GM21825 (cell line): ENCODE results near the gene WFDC2.
"Not testable (repeated sequence)": the region's sequence is repeated elsewhere in the genome, so short reads cannot be mapped to it uniquely, and the experiment has no call there.

ENCODE experiments used
- ATAC-seq: cut with Tn5 transposase; IDR thresholded peaks from one replicate; pipeline ENCODE4 v1.9.1; 2021; ENCODE audit warnings: mild to moderate bottlenecking, moderate library complexity; ENCODE audit not compliant: unreplicated experiment

Gene WFDC2

DNA sequence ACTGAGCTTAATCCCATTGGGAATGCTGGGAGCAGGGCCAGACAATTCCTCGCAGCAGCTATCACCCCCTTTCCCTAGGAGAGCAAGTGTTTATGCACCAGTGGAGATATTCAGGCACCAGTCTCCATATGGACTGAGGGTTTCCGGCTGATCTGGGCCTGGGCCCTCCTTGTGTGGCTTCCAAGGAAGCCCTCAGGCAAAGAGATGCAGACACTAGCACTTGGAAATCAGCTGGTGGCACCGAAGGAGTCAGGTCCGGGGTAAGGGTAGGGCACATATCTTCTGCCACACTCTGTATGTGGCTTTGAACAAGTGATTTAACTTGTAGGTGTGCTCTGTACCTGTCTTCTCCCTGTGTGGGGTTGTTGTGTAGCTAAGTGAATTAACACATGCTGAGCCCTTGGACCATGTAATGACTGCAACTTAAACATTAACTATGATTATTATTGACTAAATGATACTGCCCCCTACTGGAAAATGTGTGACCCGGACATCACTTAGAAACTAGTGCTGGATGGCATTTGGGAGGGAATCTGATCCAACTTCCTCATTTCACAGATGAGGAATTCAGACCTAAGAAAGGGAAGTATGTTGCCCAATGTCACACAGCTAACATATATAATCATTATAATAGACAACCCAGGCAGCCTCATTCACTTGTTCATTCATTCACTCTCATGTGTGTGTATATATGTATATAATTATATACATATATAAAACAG lies 19.3 kb upstream of the WFDC2 start:
- ATAC-seq = no peak

- no peak for ATAC-seq
Observed at GRCh38 chr20:45452238-45452637, 17.3 kb upstream of the WFDC2 start.

- ATAC-seq = no peak
Observed at GRCh38 chr20:45452772-45453691, 16.5 kb upstream of the WFDC2 start.

- no peak for ATAC-seq
Observed at GRCh38 chr20:45456632-45457031, 12.9 kb upstream of the WFDC2 start.

DNA sequence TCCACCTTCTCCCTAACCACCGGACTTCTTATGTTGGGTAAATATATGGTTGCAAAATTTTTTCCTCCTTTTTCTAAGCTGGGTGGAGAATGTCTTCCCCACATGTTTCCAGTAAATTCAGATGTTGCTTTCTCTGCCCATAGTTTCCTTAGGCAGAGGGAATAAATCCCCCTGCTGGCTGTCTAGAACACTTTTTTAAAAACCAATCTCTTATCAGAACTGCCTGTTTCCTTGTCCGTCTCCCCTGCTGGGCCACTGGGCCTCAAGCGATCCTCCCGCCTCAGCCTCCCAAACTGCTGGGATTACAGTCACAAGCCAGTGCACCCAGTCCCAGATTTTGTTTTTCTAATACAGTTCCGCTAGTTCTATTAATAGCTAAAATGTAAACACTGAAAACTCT lies 9.9 kb upstream of the WFDC2 start:
- ATAC-seq = no peak

DNA sequence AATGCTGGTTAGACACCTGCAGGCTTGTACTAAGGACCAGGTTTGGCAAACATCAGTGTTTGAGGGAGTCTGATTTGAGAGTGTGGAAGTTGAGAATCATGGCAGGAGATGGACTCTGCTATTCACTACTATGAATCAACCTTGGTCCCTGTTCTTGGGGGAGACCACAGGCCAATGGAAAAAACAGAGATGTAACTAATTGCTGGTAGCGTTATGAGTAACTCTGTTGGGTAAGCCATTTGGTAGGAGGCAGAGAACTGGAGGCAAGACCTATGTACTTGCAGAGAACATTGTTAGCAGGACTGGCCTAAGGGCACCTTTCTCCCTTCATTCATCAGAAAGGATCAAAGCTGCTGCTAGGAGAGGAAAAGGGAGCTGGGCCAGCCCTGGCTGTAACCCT lies 8.3 kb upstream of the WFDC2 start:
- no peak for ATAC-seq

- no peak for ATAC-seq
Observed at GRCh38 chr20:45462711-45463509, 6.6 kb upstream of the WFDC2 start.

DNA sequence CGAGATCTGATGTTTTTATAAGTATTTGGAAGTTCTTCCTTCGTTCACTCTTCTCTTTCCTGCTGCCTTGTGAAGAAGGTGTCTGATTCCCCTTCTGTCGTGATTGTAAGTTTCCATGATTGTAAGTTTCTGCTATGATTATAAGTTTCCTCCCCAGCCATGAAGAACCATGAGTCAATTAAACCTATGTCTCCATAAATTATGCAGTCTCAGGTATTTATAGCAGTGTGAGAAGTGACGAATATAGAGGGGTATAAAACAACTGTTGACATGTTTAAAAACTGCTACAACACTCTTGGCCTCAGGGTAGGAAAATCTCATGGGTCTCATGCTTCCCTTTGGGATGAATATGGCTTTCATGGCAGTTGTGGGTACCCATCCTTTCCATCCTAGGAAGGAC lies 5.8 kb upstream of the WFDC2 start:
- ATAC-seq = no peak

DNA sequence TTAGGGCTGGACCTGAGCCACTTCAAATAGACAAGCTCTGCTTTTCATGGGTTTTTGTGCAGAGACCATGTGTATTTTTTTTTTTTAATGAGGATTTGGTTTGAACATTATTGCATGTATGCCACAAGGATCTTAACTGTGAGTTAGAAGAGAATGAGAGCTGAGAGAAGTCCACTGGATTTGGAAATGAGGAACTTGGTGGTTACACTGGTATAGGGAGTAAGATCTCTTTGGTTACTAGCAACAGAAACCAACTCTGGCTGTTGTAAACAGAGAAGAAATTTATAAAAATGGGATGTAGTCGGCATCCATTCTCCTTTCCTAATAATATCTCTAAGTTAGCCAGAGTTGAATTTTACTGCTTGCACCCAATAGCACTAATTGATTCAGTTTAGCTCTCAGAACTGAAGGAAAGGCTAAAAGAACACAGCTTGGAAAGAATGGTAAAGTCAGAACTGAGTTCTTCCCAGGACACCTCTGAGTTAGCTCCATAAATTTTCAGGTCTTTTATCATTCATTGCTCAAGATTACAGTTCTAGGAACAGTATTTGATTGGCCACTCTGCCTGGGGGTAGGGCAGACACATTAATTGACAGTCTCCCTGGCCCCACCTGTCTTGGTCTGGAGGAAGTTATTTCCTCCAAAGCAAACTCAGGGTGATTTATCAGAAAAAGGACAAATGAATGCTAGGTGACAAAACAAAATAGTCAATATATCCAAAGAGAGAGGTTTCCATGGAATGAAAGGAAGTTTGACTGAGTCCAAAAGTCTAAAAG lies 3.9 kb upstream of the WFDC2 start:
- no peak for ATAC-seq

GRCh38 chr20:45467172-45467571 lies 2.4 kb upstream of the WFDC2 start:
- no peak for ATAC-seq

DNA sequence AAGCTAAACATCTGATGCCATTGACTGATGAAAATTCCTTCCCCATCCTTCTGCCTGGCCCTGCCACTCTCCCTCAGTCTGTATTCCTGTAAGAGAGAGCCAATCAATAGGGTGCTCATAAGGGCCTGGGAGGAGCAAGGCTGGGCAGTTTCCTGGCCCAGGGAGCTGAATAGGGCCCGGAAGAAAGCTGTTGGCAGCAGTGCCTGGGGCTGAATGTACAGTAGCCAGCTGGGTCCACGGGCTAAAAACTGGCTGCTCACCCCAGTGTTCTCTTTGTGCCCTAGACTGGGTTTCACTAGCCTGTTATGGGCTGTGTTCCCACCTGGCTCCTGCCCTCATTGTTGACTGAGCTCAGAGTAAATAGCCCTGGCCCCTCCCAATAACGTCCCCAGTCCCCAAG lies 1.7 kb upstream of the WFDC2 start:
- ATAC-seq = no peak

DNA sequence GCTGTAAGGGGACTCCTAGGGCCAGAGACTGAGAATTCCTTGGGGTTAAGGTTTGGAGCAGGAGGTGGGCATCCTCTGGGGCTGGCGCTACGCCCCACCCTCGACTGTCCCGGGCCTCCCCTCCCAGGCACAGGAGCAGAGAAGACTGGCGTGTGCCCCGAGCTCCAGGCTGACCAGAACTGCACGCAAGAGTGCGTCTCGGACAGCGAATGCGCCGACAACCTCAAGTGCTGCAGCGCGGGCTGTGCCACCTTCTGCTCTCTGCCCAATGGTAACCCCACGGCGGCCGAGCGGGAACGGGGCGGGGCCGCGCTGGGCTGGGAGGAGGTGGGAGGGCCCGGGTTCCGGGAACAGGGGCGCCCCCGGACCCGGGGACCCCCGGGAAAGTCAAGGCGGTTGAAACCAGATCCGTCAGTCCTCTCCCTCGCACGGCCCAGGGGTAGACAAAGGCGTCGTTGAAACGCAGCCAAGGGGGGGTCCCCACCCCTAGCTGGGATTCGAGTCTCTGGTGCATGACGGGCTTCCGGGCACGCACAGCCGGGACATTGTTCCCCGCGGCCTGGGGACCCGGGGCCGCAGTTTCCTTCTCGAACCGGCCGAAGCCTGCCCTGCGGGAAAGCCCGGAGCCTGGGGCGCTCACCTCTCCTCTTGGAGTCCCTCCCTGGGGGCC lies 844 bp downstream of the WFDC2 start:
- peak; percentile 80 for ATAC-seq

- ATAC-seq = no peak
Observed at GRCh38 chr20:45470937-45471336, 1.4 kb downstream of the WFDC2 start.

- ATAC-seq = not testable (repeated sequence)
Observed at GRCh38 chr20:45472286-45472685, 2.7 kb downstream of the WFDC2 start.

- ATAC-seq = not testable (repeated sequence)
Observed at GRCh38 chr20:45477530-45478148, 8.1 kb downstream of the WFDC2 start.

GRCh38 chr20:45479822-45480221 lies 10.3 kb downstream of the WFDC2 start:
- ATAC-seq = no peak

- no peak for ATAC-seq
Observed at GRCh38 chr20:45484676-45485075, 15.1 kb downstream of the WFDC2 start.

DNA sequence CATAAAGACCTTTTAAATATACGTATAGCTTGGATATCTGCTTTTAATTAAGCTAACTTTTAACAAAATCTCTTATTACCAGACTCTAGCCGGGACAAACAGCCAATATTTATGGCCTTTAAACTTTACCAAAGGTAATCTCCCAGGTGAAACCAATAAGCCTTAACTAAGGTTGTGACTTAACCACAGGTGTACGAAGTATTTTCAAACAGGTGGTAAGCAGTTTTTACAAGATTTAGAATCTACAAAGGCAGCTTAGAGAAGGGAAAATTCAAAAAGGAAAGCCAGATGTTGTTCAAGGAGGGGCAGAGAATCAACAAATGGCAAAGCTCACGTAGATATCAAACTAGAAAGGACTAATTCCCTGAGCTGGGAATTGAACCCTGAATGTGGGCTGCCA lies 15.8 kb downstream of the WFDC2 start:
- ATAC-seq = no peak

GRCh38 chr20:45487231-45487635 lies 17.7 kb downstream of the WFDC2 start:
- ATAC-seq = no peak
